C1 segment of cervical spinal cord (tissue), 14 donors: Measurements from ENCODE around the gene AGPS.

Experiments
- DNase-seq, 14 donors: peaks; one replicate each; lab custom pipeline; 2025; lab: John Stamatoyannopoulos, UW

Gene AGPS

GRCh38 chr2:177585234-177585863 is 192.8 kb downstream of the AGPS start:
- peak in 3 of 14 donors; percentile 8 to 88 (median 30) for DNase-seq

DNA sequence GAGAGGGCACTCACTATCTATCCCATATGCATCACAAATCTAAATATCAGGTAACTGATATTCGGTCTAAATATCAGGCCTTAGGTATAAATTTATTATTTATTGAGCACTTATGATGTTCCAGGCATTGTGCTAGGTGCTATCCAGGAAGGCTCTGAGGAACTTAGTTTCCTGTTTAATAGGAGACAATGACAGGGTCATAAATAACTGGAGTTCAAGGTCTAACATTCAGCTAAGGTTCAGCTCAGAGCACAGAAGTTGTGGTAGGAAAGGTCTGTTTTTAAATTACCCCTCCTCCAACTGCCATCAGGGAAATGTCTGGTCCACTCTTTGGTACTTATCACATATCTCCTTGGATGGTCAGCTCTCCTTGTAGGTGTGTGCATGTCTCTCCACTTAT is 193.6 kb downstream of the AGPS start:
- no peak for DNase-seq

DNA sequence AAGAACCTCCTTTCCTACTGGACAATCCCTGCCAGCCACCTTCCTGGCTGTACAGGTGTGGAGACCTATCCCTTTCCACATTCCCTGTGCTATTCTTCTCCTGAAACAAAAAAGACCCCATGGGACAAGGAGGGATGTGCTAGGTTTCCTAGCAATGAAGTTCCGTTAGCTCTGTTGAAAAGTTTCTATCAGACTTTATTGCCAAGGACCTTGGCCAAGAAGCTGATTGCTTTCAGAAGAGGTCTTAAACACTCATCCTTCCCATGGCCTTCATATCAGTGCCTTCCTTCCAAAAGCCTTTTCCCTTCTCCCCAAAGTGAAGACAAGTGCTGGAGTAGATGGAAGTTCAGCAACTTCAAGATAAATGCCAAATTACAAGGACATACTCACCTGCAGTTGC is 194.8 kb downstream of the AGPS start:
- no peak for DNase-seq

DNA sequence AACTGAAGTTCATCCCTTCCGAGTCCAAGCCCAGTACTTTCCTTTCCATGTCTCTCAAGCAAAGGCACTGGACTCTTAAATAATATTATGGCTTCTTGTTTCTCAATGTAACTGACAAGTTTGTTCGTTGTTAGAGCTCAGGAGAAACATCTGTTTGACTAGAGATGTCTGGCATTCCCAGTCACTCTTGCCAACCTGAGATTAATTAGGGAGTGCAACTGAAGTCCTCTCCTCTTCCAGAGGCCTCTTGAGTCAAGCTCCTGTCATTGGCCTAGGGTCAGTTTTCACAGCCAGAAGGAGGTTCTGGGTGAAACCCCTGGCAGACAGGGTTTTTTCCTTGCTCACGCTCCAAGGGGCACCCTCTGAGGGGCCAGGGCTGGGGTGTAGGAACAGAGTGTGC is 196.1 kb downstream of the AGPS start:
- no peak for DNase-seq

DNA sequence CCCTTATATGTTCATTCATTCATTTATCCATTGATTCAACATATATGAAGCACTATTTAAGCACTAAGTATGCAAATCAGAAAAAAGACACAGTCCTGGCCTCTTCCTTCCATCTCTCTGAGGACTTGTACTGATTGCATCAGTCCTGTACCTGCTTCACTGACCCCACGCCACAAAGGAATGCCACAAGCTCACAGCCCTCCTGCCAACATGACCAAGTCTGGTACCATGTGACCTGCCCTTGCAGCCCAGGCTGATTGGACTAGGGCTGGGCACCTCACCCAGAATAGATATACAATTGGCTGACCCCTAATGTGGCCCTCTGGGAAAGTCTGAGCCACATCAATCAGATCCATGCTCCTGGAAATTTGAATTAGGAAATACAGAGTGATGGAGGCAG is 196.6 kb downstream of the AGPS start:
- no peak for DNase-seq

DNA sequence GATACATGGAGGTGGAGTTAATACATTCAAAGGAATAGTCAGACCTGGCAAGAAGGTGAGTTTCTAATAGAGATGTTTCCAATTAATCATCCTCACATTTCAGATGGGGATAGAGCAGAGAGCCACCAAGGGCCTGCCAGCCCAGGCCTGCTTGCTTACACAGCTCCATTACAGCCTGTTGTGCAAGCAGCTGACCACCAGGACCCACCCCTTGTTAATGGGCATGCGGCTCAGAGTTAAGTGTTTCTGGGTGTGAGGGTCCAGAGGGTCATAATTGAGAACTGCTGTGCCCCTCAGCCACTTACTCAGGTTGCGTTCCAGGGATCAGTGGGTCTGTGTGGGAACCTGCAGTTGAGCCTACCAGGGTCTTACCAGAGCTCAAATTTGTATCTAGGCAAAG is 199.8 kb downstream of the AGPS start:
- DNase-seq: no peak

DNA sequence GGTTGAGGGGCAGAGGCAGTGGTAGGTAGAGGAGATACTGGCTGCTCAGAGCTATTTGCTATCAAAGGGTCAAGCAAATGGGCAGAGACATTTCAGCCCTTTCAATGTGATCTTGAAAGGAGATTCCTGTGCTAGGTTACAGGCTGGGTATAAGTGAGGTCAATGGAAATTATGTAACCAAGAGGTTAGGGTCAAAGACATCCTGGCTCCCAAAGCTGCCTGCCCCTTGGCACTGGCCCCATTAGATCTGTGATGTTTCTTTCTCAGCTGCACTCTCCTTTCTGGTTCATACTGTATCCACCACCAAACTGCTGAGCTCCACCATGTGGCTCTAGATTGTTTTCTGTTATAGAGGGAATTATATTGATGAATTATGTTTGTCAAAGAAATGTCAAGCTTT is 200.4 kb downstream of the AGPS start:
- DNase-seq: no peak

DNA sequence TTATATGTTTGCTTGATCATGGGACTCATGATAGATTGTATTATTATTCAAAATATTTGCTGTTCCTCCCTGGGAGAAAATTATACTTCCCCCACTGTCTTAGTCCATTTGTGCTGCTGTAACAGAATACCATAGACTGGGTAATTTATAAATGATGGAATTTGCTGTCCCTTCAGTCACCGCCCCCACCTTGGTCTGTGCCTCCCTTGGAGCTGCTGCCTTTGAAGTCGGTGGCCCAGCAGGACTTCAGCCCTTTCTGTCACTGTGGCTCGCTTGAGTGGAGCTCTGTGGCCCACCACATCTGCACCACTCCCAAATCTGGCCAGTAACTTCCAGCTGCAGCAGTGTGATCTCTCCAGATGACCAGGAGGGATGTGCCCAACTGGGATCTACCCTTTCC is 200.8 kb downstream of the AGPS start:
- no peak for DNase-seq
